Measurements from ENCODE around the gene ERO1B. TPM values are rescaled to one million over a fixed set of nuclear protein-coding genes. Genes with fewer than 3 reads are reported as not detected.
"Not testable (repeated sequence)": the region's sequence is repeated elsewhere in the genome, so short reads cannot be mapped to it uniquely, and the experiment has no call there.

The ERO1B gene
- total RNA-seq, 1 donor from 2014 or later: 1.0 TPM

- H3K4me1 Mint-ChIP-seq: peaks cover 19% of the 10 kb centered on the region
- TF ChIP-seq, protein P1, sequence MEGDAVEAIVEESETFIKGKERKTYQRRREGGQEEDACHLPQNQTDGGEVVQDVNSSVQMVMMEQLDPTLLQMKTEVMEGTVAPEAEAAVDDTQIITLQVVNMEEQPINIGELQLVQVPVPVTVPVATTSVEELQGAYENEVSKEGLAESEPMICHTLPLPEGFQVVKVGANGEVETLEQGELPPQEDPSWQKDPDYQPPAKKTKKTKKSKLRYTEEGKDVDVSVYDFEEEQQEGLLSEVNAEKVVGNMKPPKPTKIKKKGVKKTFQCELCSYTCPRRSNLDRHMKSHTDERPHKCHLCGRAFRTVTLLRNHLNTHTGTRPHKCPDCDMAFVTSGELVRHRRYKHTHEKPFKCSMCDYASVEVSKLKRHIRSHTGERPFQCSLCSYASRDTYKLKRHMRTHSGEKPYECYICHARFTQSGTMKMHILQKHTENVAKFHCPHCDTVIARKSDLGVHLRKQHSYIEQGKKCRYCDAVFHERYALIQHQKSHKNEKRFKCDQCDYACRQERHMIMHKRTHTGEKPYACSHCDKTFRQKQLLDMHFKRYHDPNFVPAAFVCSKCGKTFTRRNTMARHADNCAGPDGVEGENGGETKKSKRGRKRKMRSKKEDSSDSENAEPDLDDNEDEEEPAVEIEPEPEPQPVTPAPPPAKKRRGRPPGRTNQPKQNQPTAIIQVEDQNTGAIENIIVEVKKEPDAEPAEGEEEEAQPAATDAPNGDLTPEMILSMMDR (conservative IDR thresholded peaks at IDR 0.05): no peak
- H3K27me3 Mint-ChIP-seq (ENCODE audit: low read depth): no peaks in the 10 kb centered on the region
- no peak overlapping the region for H3K27ac Mint-ChIP-seq (ENCODE audit: unreplicated experiment)
- peaks cover 71% of the 10 kb centered on the region for H3K36me3 Mint-ChIP-seq (ENCODE audit: low read depth)
- DNase-seq (ENCODE audit: low read depth, low spot score): no peak
- H3K4me3 Mint-ChIP-seq: no peak overlapping the region
- H3K9me3 Mint-ChIP-seq: peaks cover 27% of the 10 kb centered on the region
Observed at GRCh38 chr1:236201786-236202185, 80.0 kb downstream of the ERO1B start.

- Mint-ChIP-seq H3K36me3 (ENCODE audit: low read depth) (peaks cover 74% of the 10 kb centered on the region), H3K4me3 (no peak overlapping the region), H3K9me3 (peaks cover 27% of the 10 kb centered on the region), H3K4me1 (peaks cover 11% of the 10 kb centered on the region), H3K27ac (ENCODE audit: unreplicated experiment) (no peak overlapping the region), H3K27me3 (ENCODE audit: low read depth) (no peaks in the 10 kb centered on the region)
- no peak for DNase-seq (ENCODE audit: low read depth, low spot score)
- TF ChIP-seq, protein P1 (conservative IDR thresholded peaks at IDR 0.05): no peak
Observed at GRCh38 chr1:236200925-236201324, 80.8 kb downstream of the ERO1B start.

GRCh38 chr1:236193184-236193583 lies 88.6 kb downstream of the ERO1B start:
- Mint-ChIP-seq H3K27me3 (ENCODE audit: low read depth) (no peaks in the 10 kb centered on the region), H3K27ac (ENCODE audit: unreplicated experiment) (no peak overlapping the region), H3K9me3 (peaks cover 11% of the 10 kb centered on the region), H3K4me3 (no peak overlapping the region), H3K4me1 (no peaks in the 10 kb centered on the region), H3K36me3 (ENCODE audit: low read depth) (peaks cover 53% of the 10 kb centered on the region)
- TF ChIP-seq, protein P1 (conservative IDR thresholded peaks at IDR 0.05): no peak
- no peak for DNase-seq (ENCODE audit: low read depth, low spot score)

GRCh38 chr1:236188084-236188483 lies 93.7 kb downstream of the ERO1B start:
- not testable (repeated sequence) for H3K27ac Mint-ChIP-seq (ENCODE audit: unreplicated experiment); H3K27me3 Mint-ChIP-seq (ENCODE audit: low read depth); DNase-seq (ENCODE audit: low read depth, low spot score); H3K4me1 Mint-ChIP-seq; H3K4me3 Mint-ChIP-seq
- Mint-ChIP-seq H3K36me3 (ENCODE audit: low read depth) (peaks cover 50% of the 10 kb centered on the region), H3K9me3 (peaks cover 13% of the 10 kb centered on the region)

- peaks cover 50% of the 10 kb centered on the region for H3K36me3 Mint-ChIP-seq (ENCODE audit: low read depth)
- not testable (repeated sequence) for H3K4me3 Mint-ChIP-seq; H3K4me1 Mint-ChIP-seq; H3K27me3 Mint-ChIP-seq (ENCODE audit: low read depth); H3K27ac Mint-ChIP-seq (ENCODE audit: unreplicated experiment); DNase-seq (ENCODE audit: low read depth, low spot score)
- H3K9me3 Mint-ChIP-seq: peaks cover 13% of the 10 kb centered on the region
Observed at GRCh38 chr1:236186471-236186870, 95.3 kb downstream of the ERO1B start.

DNA sequence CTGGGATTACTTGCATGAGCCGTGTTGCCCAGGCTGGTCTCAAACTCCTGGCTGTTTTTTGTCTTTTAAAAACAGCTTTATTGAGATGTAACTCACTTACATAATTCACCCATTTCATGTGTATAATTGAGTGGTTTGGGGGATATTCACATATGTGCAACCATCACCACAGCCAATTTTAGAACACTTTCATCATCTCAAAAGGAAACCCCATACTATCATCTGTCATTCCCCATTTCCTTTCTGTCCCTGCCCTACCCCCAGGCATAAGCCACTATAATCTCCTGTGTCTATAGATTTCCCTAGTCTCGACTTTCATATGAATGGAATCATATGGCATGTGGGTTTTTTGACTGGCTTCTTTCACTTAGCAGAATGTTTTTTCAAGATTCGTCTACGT lies 96.1 kb downstream of the ERO1B start:
- Mint-ChIP-seq H3K27ac (ENCODE audit: unreplicated experiment) (no peak overlapping the region), H3K4me1 (no peaks in the 10 kb centered on the region), H3K9me3 (peaks cover 9% of the 10 kb centered on the region), H3K4me3 (no peak overlapping the region), H3K27me3 (ENCODE audit: low read depth) (no peaks in the 10 kb centered on the region), H3K36me3 (ENCODE audit: low read depth) (peaks cover 49% of the 10 kb centered on the region)
- TF ChIP-seq, protein P1 (conservative IDR thresholded peaks at IDR 0.05): no peak
- no peak for DNase-seq (ENCODE audit: low read depth, low spot score)

GRCh38 chr1:236181059-236181458 lies 100.7 kb downstream of the ERO1B start:
- H3K27me3 Mint-ChIP-seq (ENCODE audit: low read depth): no peaks in the 10 kb centered on the region
- no peak for DNase-seq (ENCODE audit: low read depth, low spot score)
- no peaks in the 10 kb centered on the region for H3K9me3 Mint-ChIP-seq
- H3K27ac Mint-ChIP-seq (ENCODE audit: unreplicated experiment): no peak overlapping the region
- TF ChIP-seq, protein P1 (conservative IDR thresholded peaks at IDR 0.05): no peak
- H3K4me1 Mint-ChIP-seq: peaks cover 9% of the 10 kb centered on the region
- no peak overlapping the region for H3K4me3 Mint-ChIP-seq
- peaks cover 13% of the 10 kb centered on the region for H3K36me3 Mint-ChIP-seq (ENCODE audit: low read depth)
